WTC11 (cell line): ENCODE results near the gene TMEM258.

Experiments used
- GABPB1 ChIP-seq: sonication (generic); formaldehyde crosslinking; IDR thresholded peaks from 2 replicates; pipeline ENCODE4 v1.8.1; 2023; ENCODE audit warnings: mild to moderate bottlenecking, missing genetic modification reagents
- MAX ChIP-seq: sonication (generic); formaldehyde crosslinking; IDR thresholded peaks from 2 replicates; pipeline ENCODE4 v1.8.0; 2022; ENCODE audit warnings: mild to moderate bottlenecking, missing genetic modification reagents
- MYBL2 ChIP-seq: sonication (generic); formaldehyde crosslinking; IDR thresholded peaks from 2 replicates; pipeline ENCODE4 v1.8.1; 2023; ENCODE audit warnings: mild to moderate bottlenecking, moderate library complexity, missing genetic modification reagents
- TCF7 ChIP-seq: sonication (generic); formaldehyde crosslinking; IDR thresholded peaks from 2 replicates; pipeline ENCODE4 v1.8.0; 2022; ENCODE audit warnings: mild to moderate bottlenecking, low read depth, missing genetic modification reagents, moderate library complexity
- USF2 ChIP-seq: sonication (generic); formaldehyde crosslinking; IDR thresholded peaks from 2 replicates; pipeline ENCODE4 v1.8.1; 2023; ENCODE audit warnings: mild to moderate bottlenecking, missing genetic modification reagents, moderate library complexity
- TF ChIP-seq, protein P1 (sequence below): fragments of 200-600 bp; IDR thresholded peaks from 2 replicates; pipeline ENCODE4 v1.8.0; 2022; ENCODE audit warnings: antibody characterized with exemption

DNA sequence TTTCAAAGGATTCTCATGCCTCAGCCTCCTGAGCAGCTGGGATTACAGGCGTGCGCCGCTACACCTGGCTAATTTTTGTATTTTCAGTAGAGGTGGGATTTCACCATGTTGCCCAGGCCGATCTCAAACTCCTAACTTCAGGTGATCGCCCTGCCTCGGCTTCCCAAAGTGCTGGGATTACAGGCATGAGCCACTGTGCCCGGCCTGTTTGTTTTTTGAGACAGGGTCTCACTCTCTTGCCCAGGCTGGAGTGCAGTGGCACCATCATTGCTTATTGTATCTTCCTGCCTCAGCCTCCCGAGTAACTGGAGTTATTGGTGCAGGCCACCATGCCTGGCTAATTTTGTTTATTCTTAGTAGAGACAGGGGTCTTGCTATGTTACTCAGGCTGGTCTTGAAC lies 43.8 kb upstream of the TMEM258 start:
- TF ChIP-seq, protein P1, sequence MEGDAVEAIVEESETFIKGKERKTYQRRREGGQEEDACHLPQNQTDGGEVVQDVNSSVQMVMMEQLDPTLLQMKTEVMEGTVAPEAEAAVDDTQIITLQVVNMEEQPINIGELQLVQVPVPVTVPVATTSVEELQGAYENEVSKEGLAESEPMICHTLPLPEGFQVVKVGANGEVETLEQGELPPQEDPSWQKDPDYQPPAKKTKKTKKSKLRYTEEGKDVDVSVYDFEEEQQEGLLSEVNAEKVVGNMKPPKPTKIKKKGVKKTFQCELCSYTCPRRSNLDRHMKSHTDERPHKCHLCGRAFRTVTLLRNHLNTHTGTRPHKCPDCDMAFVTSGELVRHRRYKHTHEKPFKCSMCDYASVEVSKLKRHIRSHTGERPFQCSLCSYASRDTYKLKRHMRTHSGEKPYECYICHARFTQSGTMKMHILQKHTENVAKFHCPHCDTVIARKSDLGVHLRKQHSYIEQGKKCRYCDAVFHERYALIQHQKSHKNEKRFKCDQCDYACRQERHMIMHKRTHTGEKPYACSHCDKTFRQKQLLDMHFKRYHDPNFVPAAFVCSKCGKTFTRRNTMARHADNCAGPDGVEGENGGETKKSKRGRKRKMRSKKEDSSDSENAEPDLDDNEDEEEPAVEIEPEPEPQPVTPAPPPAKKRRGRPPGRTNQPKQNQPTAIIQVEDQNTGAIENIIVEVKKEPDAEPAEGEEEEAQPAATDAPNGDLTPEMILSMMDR = no peak
- no peak for TF ChIP-seq TCF7 (CRISPR knock-in tag)
- no peak for TF ChIP-seq USF2 (CRISPR knock-in tag)
- TF ChIP-seq MYBL2 = no peak
- TF ChIP-seq MAX = no peak
- TF ChIP-seq GABPB1 = no peak
